Activated naive CD4-positive, alpha-beta T cell treated with anti-CD3 and anti-CD28 coated beads, Interleukin-2, amount 50 U/mL, for 24 hours (primary cell): Measurements from ENCODE around the gene CST7.

Experiments used
- H3K27ac Mint-ChIP-seq: one replicate; pipeline ENCODE4 v1.8.0; 2021; ENCODE audit warnings: mild to moderate bottlenecking, mixed read lengths
- H3K27me3 Mint-ChIP-seq: one replicate; pipeline ENCODE4 v1.8.0; 2021; ENCODE audit warnings: mixed read lengths
- H3K36me3 Mint-ChIP-seq: one replicate; pipeline ENCODE4 v1.8.0; 2021; ENCODE audit warnings: mixed read lengths
- H3K4me1 Mint-ChIP-seq: one replicate; pipeline ENCODE4 v1.8.0; 2021; ENCODE audit warnings: mixed read lengths
- H3K4me3 Mint-ChIP-seq: one replicate; pipeline ENCODE4 v1.8.0; 2021; ENCODE audit warnings: mild to moderate bottlenecking, mixed read lengths
- H3K9me3 Mint-ChIP-seq: one replicate; pipeline ENCODE4 v1.8.0; 2021; ENCODE audit warnings: mixed read lengths

Gene CST7

GRCh38 chr20:24948939-24949679 lies at the start of gene CST7:
Gene CST7, plus strand, starts transcription at chr20:24949269. Its CDS starts 237 bp downstream, at chr20:24949506.
- Mint-ChIP-seq H3K4me3 (peak within 1 kb of the TSS; percentile 68), H3K9me3 (peaks cover 8% of the 10 kb centered on the region), H3K27ac (peak within 1 kb of the TSS; percentile 97), H3K27me3 (no peaks in the 10 kb centered on the region), H3K4me1 (peaks cover 38% of the 10 kb centered on the region), H3K36me3 (peaks cover 7% of the 10 kb centered on the region)

GRCh38 chr20:24906806-24907205 lies 42.3 kb upstream of the CST7 start:
- no peaks in the 10 kb centered on the region for H3K9me3 Mint-ChIP-seq
- H3K27me3 Mint-ChIP-seq, result no peaks in the 10 kb centered on the region
- H3K4me3 Mint-ChIP-seq, result no peak overlapping the region
- no peak overlapping the region for H3K27ac Mint-ChIP-seq
- H3K36me3 Mint-ChIP-seq, result no peaks in the 10 kb centered on the region
- no peaks in the 10 kb centered on the region for H3K4me1 Mint-ChIP-seq

GRCh38 chr20:24908642-24909041 lies 40.4 kb upstream of the CST7 start:
- no peaks in the 10 kb centered on the region for H3K9me3 Mint-ChIP-seq
- H3K4me1 Mint-ChIP-seq, result no peaks in the 10 kb centered on the region
- no peak overlapping the region for H3K27ac Mint-ChIP-seq
- no peaks in the 10 kb centered on the region for H3K36me3 Mint-ChIP-seq
- no peaks in the 10 kb centered on the region for H3K27me3 Mint-ChIP-seq
- H3K4me3 Mint-ChIP-seq, result no peak overlapping the region

- no peaks in the 10 kb centered on the region for H3K9me3 Mint-ChIP-seq
- no peak overlapping the region for H3K4me3 Mint-ChIP-seq
- no peaks in the 10 kb centered on the region for H3K4me1 Mint-ChIP-seq
Observed at GRCh38 chr20:24909086-24909780, 39.8 kb upstream of the CST7 start.

GRCh38 chr20:24909861-24910260 lies 39.2 kb upstream of the CST7 start:
- Mint-ChIP-seq H3K4me3 (no peak overlapping the region), H3K4me1 (no peaks in the 10 kb centered on the region), H3K36me3 (no peaks in the 10 kb centered on the region), H3K27me3 (no peaks in the 10 kb centered on the region), H3K27ac (no peak overlapping the region), H3K9me3 (no peaks in the 10 kb centered on the region)

More at GRCh38 chr20:24909086-24909780, 39.8 kb upstream of the CST7 start:
- Mint-ChIP-seq H3K36me3 (no peaks in the 10 kb centered on the region), H3K27me3 (no peaks in the 10 kb centered on the region), H3K27ac (no peak overlapping the region)

GRCh38 chr20:24910461-24910860 lies 38.6 kb upstream of the CST7 start:
- Mint-ChIP-seq H3K27ac (no peak overlapping the region), H3K9me3 (no peaks in the 10 kb centered on the region), H3K4me3 (no peak overlapping the region), H3K4me1 (no peaks in the 10 kb centered on the region), H3K36me3 (no peaks in the 10 kb centered on the region), H3K27me3 (no peaks in the 10 kb centered on the region)

- Mint-ChIP-seq H3K4me1 (no peaks in the 10 kb centered on the region), H3K27ac (no peak overlapping the region), H3K4me3 (no peak overlapping the region), H3K36me3 (no peaks in the 10 kb centered on the region), H3K9me3 (no peaks in the 10 kb centered on the region), H3K27me3 (no peaks in the 10 kb centered on the region)
Observed at GRCh38 chr20:24911461-24911860, 37.6 kb upstream of the CST7 start.

- Mint-ChIP-seq H3K4me3 (no peak overlapping the region), H3K36me3 (no peaks in the 10 kb centered on the region), H3K27me3 (no peaks in the 10 kb centered on the region), H3K9me3 (no peaks in the 10 kb centered on the region), H3K4me1 (no peaks in the 10 kb centered on the region), H3K27ac (no peak overlapping the region)
Observed at GRCh38 chr20:24912397-24913075, 36.5 kb upstream of the CST7 start.

- Mint-ChIP-seq H3K9me3 (no peaks in the 10 kb centered on the region), H3K36me3 (no peaks in the 10 kb centered on the region)
Observed at GRCh38 chr20:24913076-24913628, 35.9 kb upstream of the CST7 start.

GRCh38 chr20:24914388-24915241 lies 34.5 kb upstream of the CST7 start:
- Mint-ChIP-seq H3K9me3 (no peaks in the 10 kb centered on the region), H3K4me1 (no peaks in the 10 kb centered on the region), H3K27ac (no peak overlapping the region), H3K36me3 (no peaks in the 10 kb centered on the region), H3K4me3 (no peak overlapping the region), H3K27me3 (no peaks in the 10 kb centered on the region)

More at GRCh38 chr20:24913076-24913628, 35.9 kb upstream of the CST7 start:
- Mint-ChIP-seq H3K27ac (no peak overlapping the region), H3K4me3 (no peak overlapping the region), H3K4me1 (no peaks in the 10 kb centered on the region), H3K27me3 (no peaks in the 10 kb centered on the region)

GRCh38 chr20:24915440-24915839 lies 33.6 kb upstream of the CST7 start:
- H3K9me3 Mint-ChIP-seq, result no peaks in the 10 kb centered on the region
- no peak overlapping the region for H3K27ac Mint-ChIP-seq
- peaks cover 2% of the 10 kb centered on the region for H3K36me3 Mint-ChIP-seq
- peaks cover 2% of the 10 kb centered on the region for H3K27me3 Mint-ChIP-seq
- H3K4me1 Mint-ChIP-seq, result no peaks in the 10 kb centered on the region
- no peak overlapping the region for H3K4me3 Mint-ChIP-seq

- H3K9me3 Mint-ChIP-seq, result no peaks in the 10 kb centered on the region
- no peaks in the 10 kb centered on the region for H3K4me1 Mint-ChIP-seq
- no peak overlapping the region for H3K4me3 Mint-ChIP-seq
Observed at GRCh38 chr20:24915892-24916291, 33.2 kb upstream of the CST7 start.

GRCh38 chr20:24916412-24916811 lies 32.7 kb upstream of the CST7 start:
- Mint-ChIP-seq H3K4me1 (no peaks in the 10 kb centered on the region), H3K27ac (peak overlapping the region; percentile 38), H3K27me3 (peaks cover 2% of the 10 kb centered on the region), H3K9me3 (no peaks in the 10 kb centered on the region), H3K36me3 (peaks cover 2% of the 10 kb centered on the region), H3K4me3 (no peak overlapping the region)

More at GRCh38 chr20:24915892-24916291, 33.2 kb upstream of the CST7 start:
- Mint-ChIP-seq H3K27ac (no peak overlapping the region), H3K27me3 (peaks cover 2% of the 10 kb centered on the region), H3K36me3 (peaks cover 2% of the 10 kb centered on the region)

- Mint-ChIP-seq H3K27ac (no peak overlapping the region), H3K4me3 (no peak overlapping the region), H3K27me3 (peaks cover 2% of the 10 kb centered on the region), H3K4me1 (no peaks in the 10 kb centered on the region), H3K36me3 (peaks cover 3% of the 10 kb centered on the region), H3K9me3 (no peaks in the 10 kb centered on the region)
Observed at GRCh38 chr20:24917056-24917455, 32.0 kb upstream of the CST7 start.
